ENCODE results near the gene NCAPD3.

The NCAPD3 gene

GRCh38 chr11:134154441-134154840 lies 69.3 kb downstream of the NCAPD3 start:
- no peak for DNase-seq

GRCh38 chr11:134153147-134153905 lies 70.4 kb downstream of the NCAPD3 start:
- no peak for DNase-seq

DNA sequence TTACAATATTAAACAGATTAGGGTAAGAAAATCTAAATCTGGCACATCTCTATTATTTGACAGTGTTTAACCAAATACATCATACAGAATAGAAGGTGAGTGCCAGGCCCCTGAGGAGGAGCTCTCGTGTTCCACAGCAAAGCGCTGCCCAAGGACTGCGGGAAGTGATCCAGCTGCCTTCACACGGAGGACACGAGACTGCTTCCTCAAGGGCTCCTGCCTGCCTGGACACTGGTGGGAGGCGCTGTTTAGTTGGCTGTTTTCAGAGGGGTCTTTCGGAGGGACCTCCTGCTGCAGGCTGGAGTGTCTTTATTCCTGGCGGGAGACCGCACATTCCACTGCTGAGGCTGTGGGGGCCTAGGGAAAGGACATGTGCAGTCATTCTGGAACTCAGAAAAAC lies 71.1 kb downstream of the NCAPD3 start:
- peak; percentile 27 for DNase-seq

DNA sequence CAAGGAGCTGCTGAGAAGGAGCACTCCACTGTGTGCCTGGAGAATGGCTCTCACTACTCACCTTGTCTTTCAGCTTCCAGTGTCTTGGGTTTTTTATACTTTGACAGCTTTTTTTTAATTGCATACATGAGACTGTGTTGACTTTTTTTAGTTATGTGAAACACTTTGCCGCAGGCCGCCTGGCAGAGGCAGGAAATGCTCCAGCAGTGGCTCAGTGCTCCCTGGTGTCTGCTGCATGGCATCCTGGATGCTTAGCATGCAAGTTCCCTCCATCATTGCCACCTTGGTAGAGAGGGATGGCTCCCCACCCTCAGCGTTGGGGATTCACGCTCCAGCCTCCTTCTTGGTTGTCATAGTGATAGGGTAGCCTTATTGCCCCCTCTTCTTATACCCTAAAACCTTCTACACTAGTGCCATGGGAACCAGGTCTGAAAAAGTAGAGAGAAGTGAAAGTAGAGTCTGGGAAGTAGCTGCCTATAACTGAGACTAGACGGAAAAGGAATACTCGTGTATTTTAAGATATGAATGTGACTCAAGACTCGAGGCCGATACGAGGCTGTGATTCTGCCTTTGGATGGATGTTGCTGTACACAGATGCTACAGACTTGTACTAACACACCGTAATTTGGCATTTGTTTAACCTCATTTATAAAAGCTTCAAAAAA lies 72.6 kb downstream of the NCAPD3 start:
- no peak for DNase-seq

- DNase-seq: no peak
Observed at GRCh38 chr11:134150195-134150903, 73.4 kb downstream of the NCAPD3 start.

DNA sequence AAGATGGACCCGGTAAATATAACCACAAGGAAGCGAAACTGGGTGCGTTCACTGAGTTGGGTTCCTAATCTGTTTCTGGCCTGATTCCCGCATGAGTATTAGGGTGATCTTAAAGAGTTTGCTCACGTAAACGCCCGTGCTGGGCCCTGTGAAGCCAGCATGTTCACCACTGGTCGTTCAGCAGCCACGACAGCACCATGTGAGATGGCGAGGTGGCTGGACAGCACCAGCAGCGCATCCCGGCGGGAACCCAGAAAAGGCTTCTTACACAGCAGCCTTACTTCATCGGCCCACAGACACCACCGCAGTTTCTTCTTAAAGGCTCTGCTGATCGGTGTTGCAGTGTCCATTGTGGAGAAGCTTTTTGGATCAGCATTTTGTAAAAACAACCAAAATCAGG lies 74.4 kb downstream of the NCAPD3 start:
- no peak for DNase-seq

DNA sequence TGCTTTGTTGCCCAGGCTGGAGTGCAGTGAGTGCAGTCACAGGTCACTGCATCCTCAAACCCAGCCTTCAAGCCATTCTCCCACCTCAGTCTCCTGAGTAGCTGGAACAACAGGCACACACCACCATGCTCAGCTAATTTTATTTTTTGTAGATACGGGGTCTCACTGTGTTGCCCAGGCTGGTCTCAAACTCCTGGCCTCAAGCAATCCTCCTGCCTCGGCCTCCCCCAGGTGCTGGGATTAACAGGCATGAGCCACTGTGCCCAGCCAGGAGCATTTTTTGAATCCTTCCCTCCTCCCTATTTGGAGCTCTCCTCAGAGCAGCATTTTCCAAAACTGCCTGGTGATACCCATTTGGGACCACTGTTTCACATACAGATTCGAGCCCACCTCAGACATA lies 77.2 kb downstream of the NCAPD3 start:
- no peak for DNase-seq

GRCh38 chr11:134145715-134146114 lies 78.1 kb downstream of the NCAPD3 start:
- DNase-seq: peak; percentile 96

GRCh38 chr11:134144744-134145143 lies 79.0 kb downstream of the NCAPD3 start:
- no peak for DNase-seq

GRCh38 chr11:134143801-134144200 lies 80.0 kb downstream of the NCAPD3 start:
- DNase-seq: no peak

GRCh38 chr11:134142536-134142935 lies 81.2 kb downstream of the NCAPD3 start:
- DNase-seq: no peak

GRCh38 chr11:134140961-134141490 lies 82.7 kb downstream of the NCAPD3 start:
- no peak for DNase-seq

- DNase-seq: peak; percentile 85
Observed at GRCh38 chr11:134139873-134140331, 83.9 kb downstream of the NCAPD3 start.

DNA sequence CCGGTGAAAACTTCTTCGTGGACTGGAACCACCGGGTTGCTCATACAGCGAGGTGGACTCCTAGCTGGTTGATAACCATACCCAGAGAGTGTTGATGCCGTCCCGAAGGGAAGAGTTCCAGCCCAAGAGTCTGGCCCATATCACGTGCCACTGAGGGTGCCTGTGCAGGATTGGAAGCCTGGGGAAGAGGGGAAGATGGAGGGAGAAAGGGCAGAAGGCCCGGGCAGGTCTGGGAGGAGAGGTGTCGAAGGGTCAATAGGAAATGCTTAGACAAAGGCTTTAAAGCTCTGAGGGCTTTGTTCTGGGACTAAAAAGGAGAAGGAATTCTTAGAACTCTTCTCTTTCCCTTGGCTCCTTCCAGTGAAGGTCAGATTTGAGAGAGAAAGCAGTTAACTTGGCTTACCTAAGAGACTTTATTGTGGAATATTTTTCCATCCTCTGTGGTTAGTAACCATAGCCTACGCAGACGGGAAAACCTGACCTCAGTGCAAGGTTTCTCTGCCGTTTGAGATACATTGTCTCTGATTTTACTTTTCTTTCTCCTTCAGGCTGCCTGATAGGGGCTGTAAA lies 84.4 kb downstream of the NCAPD3 start:
- no peak for DNase-seq

GRCh38 chr11:134138376-134138775 lies 85.4 kb downstream of the NCAPD3 start:
- no peak for DNase-seq

GRCh38 chr11:134134167-134134566 lies 89.6 kb downstream of the NCAPD3 start:
- no peak for DNase-seq

DNA sequence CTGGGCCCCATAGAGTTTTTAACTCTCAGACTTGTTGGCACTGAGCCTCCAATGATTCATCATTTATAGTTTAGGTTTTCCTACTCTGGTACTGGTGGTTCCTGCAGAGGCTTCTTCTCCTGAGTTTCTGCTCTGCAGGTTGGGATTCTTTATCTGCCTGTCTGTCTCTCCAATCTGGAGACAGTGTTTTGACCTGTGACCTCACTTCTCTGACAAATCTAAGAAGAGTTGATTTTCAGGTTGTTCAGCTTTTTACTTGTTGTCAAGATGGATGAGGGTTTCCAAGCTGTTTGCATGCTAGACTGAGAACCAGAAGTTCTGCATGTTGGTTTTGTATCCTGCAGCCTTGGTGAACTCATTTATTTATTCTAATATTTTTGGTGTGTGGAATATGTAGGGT lies 91.0 kb downstream of the NCAPD3 start:
- DNase-seq: peak; percentile 80

GRCh38 chr11:134131628-134132244 lies 92.0 kb downstream of the NCAPD3 start:
- DNase-seq: no peak

DNA sequence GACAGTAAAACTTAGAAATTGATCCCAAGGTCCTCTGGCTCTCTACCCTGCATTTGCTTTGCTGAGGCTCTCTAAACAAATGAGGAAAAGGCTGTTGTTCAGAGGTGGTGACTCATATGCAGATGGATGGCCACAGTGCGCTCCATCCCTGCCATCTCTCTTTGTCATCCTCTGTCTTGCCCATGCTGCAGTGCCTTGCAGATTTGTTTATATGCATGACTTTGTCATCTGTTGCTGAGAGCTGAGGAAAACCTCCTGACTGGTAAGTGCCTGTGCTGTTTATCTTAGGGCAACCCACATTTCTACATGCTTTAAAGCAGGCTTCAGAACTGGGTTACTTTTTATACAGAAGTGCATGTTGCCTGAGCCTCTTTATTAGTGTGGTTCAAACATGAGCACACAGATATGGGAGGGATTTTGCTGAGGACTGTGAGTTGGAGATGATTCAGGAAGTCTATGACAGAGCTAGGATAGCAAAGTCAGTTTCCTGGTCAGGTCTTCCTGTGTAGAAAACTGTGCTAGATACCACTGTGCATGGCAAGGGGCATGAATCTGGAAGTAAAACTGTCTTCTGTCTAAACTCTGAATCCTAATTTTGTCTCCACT lies 97.4 kb downstream of the NCAPD3 start:
- peak; percentile 79 for DNase-seq

DNA sequence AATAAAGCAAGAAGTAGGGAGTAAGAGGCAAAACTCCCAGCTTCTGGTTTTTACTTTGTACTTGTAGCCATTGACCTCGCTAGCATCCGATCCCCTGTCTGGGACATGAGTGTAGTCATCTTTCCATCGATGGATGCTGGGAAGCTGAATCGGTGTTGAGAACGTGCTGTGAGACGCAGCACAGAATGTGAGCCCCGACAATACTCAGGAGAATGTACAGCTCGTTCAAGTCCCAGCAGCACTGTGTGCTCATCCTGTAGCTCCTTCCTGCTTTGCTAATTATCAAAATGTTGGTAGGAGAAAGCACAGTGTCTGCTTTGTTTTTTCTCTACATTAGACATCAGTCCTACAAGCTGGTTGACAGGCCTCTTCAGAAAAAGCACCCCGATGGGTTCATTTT lies 98.3 kb downstream of the NCAPD3 start:
- no peak for DNase-seq

- DNase-seq: no peak
Observed at GRCh38 chr11:134124660-134125451, 98.9 kb downstream of the NCAPD3 start.

Data from DMS53 (cell line).